GM18511 (cell line): ENCODE measurements around the gene PRKAA1.
"Not testable (repeated sequence)": the region's sequence is repeated elsewhere in the genome, so short reads cannot be mapped to it uniquely, and the experiment has no call there.

Experiments used
- ATAC-seq: cut with Tn5 transposase; IDR thresholded peaks from one replicate; pipeline ENCODE4 v1.9.1; 2021; ENCODE audit warnings: mild to moderate bottlenecking, moderate library complexity; ENCODE audit not compliant: unreplicated experiment

PRKAA1 gene

GRCh38 chr5:40734986-40735385 is 63.2 kb downstream of the PRKAA1 start:
- ATAC-seq, result no peak

GRCh38 chr5:40733879-40734563 is 64.2 kb downstream of the PRKAA1 start:
- no peak for ATAC-seq

GRCh38 chr5:40733434-40733833 is 64.7 kb downstream of the PRKAA1 start:
- ATAC-seq, result no peak

GRCh38 chr5:40722497-40722911 is 75.7 kb downstream of the PRKAA1 start:
- not testable (repeated sequence) for ATAC-seq

DNA sequence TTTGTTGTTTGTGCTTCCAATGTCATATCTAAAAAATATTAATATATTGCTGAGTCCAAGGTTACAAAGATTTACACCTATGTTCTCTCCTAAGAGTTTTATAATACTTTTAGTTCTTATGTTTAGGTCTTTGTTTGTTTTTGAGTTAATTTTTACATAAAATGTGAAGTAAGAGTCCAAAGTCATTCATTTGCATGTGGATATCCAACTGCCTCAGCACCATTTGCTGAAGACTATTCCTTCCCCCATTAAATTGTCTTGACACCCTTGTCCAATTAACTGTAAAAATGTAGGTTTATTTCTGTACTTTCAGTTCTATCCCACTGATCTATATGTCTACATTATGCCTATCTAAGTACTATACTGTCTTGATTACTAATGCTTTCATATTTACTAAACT is 78.1 kb downstream of the PRKAA1 start:
- ATAC-seq, result no peak

DNA sequence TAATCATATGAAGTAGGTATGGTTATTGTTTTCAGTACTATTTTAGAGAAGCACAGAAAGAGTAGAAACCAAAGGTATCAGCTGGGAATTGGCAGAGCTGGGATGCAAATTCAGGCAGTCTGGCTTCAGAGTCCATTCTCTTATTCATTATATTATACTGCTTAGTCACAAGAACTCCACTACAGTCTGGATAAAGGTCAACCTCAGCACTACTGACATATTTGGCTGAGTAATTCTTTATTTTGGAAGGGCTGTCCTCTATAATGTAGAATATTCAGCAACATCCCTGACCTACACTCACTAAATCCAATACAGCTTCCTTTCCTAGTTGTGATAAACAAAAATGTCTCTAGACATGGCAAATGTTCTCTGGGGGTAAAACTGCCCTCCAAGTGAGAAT is 80.9 kb downstream of the PRKAA1 start:
- no peak for ATAC-seq

- no peak for ATAC-seq
Observed at GRCh38 chr5:40716590-40716989, 81.6 kb downstream of the PRKAA1 start.

GRCh38 chr5:40716000-40716399 is 82.2 kb downstream of the PRKAA1 start:
- ATAC-seq, result no peak

- ATAC-seq, result no peak
Observed at GRCh38 chr5:40714001-40714400, 84.2 kb downstream of the PRKAA1 start.

- not testable (repeated sequence) for ATAC-seq
Observed at GRCh38 chr5:40710575-40710974, 87.6 kb downstream of the PRKAA1 start.
